ENCODE measurements around the gene UIMC1. TPM values are rescaled to one million over a fixed set of nuclear protein-coding genes. Genes with fewer than 3 reads are reported as not detected.
"Not testable (repeated sequence)": the region's sequence is repeated elsewhere in the genome, so short reads cannot be mapped to it uniquely, and the experiment has no call there.

UIMC1 gene
- total RNA-seq, 1 donor from 2014 or later, result 24.5 TPM

DNA sequence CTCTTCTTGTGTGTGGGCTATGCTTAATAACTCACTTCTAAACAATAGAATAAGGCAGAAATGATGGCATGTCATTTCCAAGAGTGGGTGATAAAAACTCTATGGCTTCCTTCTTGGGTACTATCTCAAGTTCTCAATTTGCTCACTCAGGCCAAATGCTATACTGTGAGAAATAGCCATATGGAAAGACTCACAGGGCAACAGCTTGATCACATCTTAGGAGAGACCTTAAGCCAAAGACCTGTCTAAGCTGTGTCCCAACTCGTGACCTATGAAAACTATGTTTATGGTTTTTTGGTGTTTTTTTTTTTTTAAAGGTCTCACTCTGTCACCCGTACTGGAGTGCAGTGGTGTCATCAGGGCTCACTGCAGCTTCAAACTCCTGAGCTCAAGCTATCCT, 2.1 kb upstream of the UIMC1 start:
- FAIRE-seq (no peak), DNase-seq (ENCODE audit: low read depth) (no peak)
- no peaks in the 10 kb centered on the region for H3K27me3 ChIP-seq (ENCODE audit: control insufficient read depth, insufficient read depth, low read length)
- H3K36me3 ChIP-seq (ENCODE audit: control insufficient read depth, insufficient read depth, low read length), result no peaks in the 10 kb centered on the region
- no peak overlapping the region for H3K4me3 ChIP-seq (ENCODE audit: low read depth, low read length)
- TF ChIP-seq, protein P1, sequence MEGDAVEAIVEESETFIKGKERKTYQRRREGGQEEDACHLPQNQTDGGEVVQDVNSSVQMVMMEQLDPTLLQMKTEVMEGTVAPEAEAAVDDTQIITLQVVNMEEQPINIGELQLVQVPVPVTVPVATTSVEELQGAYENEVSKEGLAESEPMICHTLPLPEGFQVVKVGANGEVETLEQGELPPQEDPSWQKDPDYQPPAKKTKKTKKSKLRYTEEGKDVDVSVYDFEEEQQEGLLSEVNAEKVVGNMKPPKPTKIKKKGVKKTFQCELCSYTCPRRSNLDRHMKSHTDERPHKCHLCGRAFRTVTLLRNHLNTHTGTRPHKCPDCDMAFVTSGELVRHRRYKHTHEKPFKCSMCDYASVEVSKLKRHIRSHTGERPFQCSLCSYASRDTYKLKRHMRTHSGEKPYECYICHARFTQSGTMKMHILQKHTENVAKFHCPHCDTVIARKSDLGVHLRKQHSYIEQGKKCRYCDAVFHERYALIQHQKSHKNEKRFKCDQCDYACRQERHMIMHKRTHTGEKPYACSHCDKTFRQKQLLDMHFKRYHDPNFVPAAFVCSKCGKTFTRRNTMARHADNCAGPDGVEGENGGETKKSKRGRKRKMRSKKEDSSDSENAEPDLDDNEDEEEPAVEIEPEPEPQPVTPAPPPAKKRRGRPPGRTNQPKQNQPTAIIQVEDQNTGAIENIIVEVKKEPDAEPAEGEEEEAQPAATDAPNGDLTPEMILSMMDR (IDR thresholded peaks at IDR 0.05; ENCODE audit: insufficient read depth, low read length, severe bottlenecking), result no peak

DNA sequence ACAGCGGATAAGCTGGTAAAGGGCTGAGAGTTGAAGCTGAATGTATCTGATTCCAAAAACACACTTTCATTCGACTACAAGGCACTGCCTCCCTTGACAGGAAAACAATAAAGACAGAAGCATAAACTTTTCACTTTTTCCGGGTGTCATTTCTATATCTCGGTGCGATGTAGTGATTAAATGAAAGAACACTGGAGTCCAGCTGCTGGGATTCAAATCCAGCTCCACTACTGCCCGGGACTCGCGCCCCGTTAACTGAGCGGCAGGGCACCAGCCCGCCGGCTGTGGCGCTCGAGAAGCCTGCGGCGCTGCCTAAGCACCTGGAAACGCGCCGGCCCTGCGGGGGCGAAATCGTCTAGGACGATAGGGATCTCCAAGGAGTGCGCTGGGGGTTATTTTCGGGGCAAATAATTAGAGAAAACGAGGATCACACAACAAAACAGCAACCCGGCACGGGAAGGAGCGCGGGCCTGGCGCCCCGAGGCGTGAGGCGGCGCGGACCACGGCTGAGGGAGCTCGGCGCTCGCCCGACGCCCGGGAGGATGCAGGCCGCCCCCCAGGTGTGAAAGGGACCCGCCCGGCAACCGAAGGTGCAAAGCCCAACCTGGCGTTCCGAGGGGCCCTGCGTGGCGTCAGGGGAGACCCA, 837 bp downstream of the UIMC1 start:
- Histone ChIP-seq H3K27me3 (ENCODE audit: control insufficient read depth, insufficient read depth, low read length) (no peaks in the 10 kb centered on the region), H3K36me3 (ENCODE audit: control insufficient read depth, insufficient read depth, low read length) (no peaks in the 10 kb centered on the region), H3K4me3 (ENCODE audit: low read depth, low read length) (peak overlapping the region; percentile 72)
- TF ChIP-seq, protein P1 (IDR thresholded peaks at IDR 0.05; ENCODE audit: insufficient read depth, low read length, severe bottlenecking), result peak; percentile 54
- FAIRE-seq, result no peak
- DNase-seq (ENCODE audit: low read depth), result peak; percentile 48

DNA sequence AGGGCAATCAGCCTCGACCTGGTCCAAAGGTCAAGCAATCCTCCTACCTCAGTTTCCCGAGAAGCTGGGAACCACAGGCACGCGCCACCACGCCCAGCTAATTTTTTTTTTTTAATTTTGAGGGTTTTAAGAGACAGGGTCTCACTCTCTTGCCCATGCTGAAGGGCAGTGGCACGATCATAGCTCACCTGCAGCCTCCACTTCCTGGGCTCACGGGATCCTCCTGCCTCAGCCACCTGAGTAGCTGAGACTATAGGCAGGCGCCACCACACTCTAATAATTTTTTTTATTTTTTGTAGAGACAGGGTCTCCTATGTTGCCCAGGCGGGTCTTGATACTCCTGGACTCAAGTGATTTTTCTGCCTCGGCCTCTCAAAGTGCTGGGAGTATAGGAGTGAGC, 1.6 kb downstream of the UIMC1 start:
- Histone ChIP-seq H3K4me3 (ENCODE audit: low read depth, low read length) (peak overlapping the region; percentile 72), H3K27me3 (ENCODE audit: control insufficient read depth, insufficient read depth, low read length) (no peaks in the 10 kb centered on the region), H3K36me3 (ENCODE audit: control insufficient read depth, insufficient read depth, low read length) (no peaks in the 10 kb centered on the region)
- no peak for DNase-seq (ENCODE audit: low read depth)
- TF ChIP-seq, protein P1 (IDR thresholded peaks at IDR 0.05; ENCODE audit: insufficient read depth, low read length, severe bottlenecking), result no peak
- no peak for FAIRE-seq

DNA sequence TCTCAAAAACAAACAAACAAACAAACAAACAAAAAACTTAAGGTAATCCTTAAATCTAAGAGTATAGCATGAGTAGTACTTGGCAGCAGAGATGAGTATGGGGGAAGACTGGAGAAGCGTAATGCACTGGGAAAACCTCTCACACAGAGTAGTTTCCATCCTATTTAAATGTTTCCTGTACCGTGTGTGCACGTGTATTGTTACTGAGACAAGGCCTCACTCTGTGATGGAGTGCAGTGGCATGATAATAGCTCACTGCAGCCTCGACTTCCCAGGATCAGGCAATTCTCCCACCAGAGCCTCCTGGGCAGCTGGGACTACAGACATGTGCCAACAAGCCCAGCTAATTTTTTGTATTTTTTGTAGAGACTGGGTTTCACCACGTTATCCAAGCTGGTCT, 2.9 kb downstream of the UIMC1 start:
- no peaks in the 10 kb centered on the region for H3K36me3 ChIP-seq (ENCODE audit: control insufficient read depth, insufficient read depth, low read length)
- FAIRE-seq, result no peak
- TF ChIP-seq, protein P1 (IDR thresholded peaks at IDR 0.05; ENCODE audit: insufficient read depth, low read length, severe bottlenecking), result no peak
- H3K4me3 ChIP-seq (ENCODE audit: low read depth, low read length), result no peak overlapping the region
- DNase-seq (ENCODE audit: low read depth), result peak; percentile 21
- H3K27me3 ChIP-seq (ENCODE audit: control insufficient read depth, insufficient read depth, low read length), result no peaks in the 10 kb centered on the region

DNA sequence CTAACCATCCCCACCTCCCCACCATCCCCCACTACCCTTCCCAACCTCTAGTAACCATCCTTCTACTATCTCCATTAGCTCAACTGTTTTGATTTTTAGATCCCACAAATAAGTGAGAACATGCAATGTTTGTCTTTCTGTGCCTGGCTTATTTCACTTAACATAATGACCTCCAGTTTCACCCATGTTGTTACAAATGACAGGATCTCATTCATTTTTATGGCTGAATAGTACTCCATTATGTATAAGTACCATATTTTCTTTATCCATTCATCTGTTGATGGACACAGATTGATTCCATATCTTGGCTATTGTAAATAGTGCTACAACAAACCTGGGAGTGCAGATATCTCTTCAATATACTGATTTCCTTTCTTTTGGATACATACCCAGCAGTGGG, 7.1 kb downstream of the UIMC1 start:
- FAIRE-seq; H3K36me3 ChIP-seq (ENCODE audit: control insufficient read depth, insufficient read depth, low read length); H3K27me3 ChIP-seq (ENCODE audit: control insufficient read depth, insufficient read depth, low read length); DNase-seq (ENCODE audit: low read depth); H3K4me3 ChIP-seq (ENCODE audit: low read depth, low read length): not testable (repeated sequence)

DNA sequence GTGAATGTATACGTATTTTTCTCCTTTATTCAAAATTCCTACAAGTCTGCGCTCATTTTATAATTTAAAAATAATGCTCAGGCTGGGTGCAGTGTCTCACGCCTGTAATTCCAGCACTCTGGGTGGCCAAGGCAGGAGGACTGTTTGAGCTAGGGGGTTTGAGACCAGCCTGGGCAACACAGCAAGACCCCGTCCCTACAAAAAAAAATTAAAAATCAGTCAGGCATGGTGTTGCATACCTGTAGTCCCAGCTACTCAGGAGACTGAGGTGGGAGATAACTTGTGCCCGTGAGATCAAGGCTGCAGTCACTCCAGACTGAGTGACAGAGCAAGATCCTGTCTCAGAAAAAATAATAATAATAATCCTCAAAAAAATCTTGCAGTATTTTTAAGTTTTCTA, 7.8 kb downstream of the UIMC1 start:
- no peak for DNase-seq (ENCODE audit: low read depth)
- Histone ChIP-seq H3K36me3 (ENCODE audit: control insufficient read depth, insufficient read depth, low read length) (no peaks in the 10 kb centered on the region), H3K27me3 (ENCODE audit: control insufficient read depth, insufficient read depth, low read length) (no peaks in the 10 kb centered on the region), H3K4me3 (ENCODE audit: low read depth, low read length) (no peak overlapping the region)
- TF ChIP-seq, protein P1 (IDR thresholded peaks at IDR 0.05; ENCODE audit: insufficient read depth, low read length, severe bottlenecking), result no peak
- no peak for FAIRE-seq

Data from bronchial epithelial cell (primary cell).